ENCODE results near the gene EVC. TPM values are rescaled to one million over a fixed set of nuclear protein-coding genes. Genes with fewer than 3 reads are reported as not detected.
A peak's percentile ranks its signal among the peaks of the same experiment; 100 is the strongest.

The EVC gene
- 10 to 100 TPM; 23.0 to 54.1 (median 30.0) TPM for total RNA-seq

GRCh38 chr4:5710961-5711478 is at the start of gene EVC:
Gene EVC, plus strand, starts transcription at chr4:5711201. Its CDS starts 180 bp downstream, at chr4:5711381.
- 1% methylated on average over 27 of the region's 49 CpGs for WGBS
- H3K4me3 ChIP-seq, result peak within 1 kb of the TSS; percentile 62
- no peaks in the 10 kb centered on the region for H3K9me3 ChIP-seq
- TF ChIP-seq CTCF (IDR thresholded peaks at IDR 0.05) (no peak), POLR2A (IDR thresholded peaks at IDR 0.05) (no peak), POLR2AphosphoS5 (IDR thresholded peaks at IDR 0.05) (no peak), EP300 (IDR thresholded peaks at IDR 0.05) (no peak)
- H3K36me3 ChIP-seq, result no peaks in the 10 kb centered on the region
- no peaks in the 10 kb centered on the region for H3K27me3 ChIP-seq
- DNase-seq (ENCODE audit: low spot score in 2 of 2), result peak; percentile 86 to 89
- peaks cover 58% of the 10 kb centered on the region for H3K4me1 ChIP-seq
- peak within 1 kb of the TSS; percentile 66 for H3K27ac ChIP-seq

- no peaks in the 10 kb centered on the region for H3K4me1 ChIP-seq
- 94% methylated on average over 4 of the region's 4 CpGs for WGBS
- no peak overlapping the region for H3K27ac ChIP-seq
- no peak overlapping the region for H3K4me3 ChIP-seq
- no peak for DNase-seq (ENCODE audit: low spot score in 2 of 2)
- H3K36me3 ChIP-seq, result peaks cover 50% of the 10 kb centered on the region
- TF ChIP-seq POLR2AphosphoS5 (IDR thresholded peaks at IDR 0.05) (no peak), POLR2A (IDR thresholded peaks at IDR 0.05) (no peak), EP300 (IDR thresholded peaks at IDR 0.05) (no peak), CTCF (IDR thresholded peaks at IDR 0.05) (no peak)
- H3K27me3 ChIP-seq, result no peaks in the 10 kb centered on the region
- H3K9me3 ChIP-seq, result no peaks in the 10 kb centered on the region
Measured at GRCh38 chr4:5661237-5661636, 49.8 kb upstream of the EVC start.

GRCh38 chr4:5662555-5662954 is 48.4 kb upstream of the EVC start:
- Histone ChIP-seq H3K27ac (no peak overlapping the region), H3K9me3 (no peaks in the 10 kb centered on the region), H3K4me1 (no peaks in the 10 kb centered on the region), H3K4me3 (no peak overlapping the region), H3K36me3 (peaks cover 50% of the 10 kb centered on the region), H3K27me3 (no peaks in the 10 kb centered on the region)
- TF ChIP-seq CTCF (IDR thresholded peaks at IDR 0.05), result no peak
- WGBS, result 89% methylated on average over 1 of the region's 1 CpG
- no peak for DNase-seq (ENCODE audit: low spot score in 2 of 2)

- Histone ChIP-seq H3K27me3 (no peaks in the 10 kb centered on the region), H3K4me3 (no peak overlapping the region), H3K4me1 (no peaks in the 10 kb centered on the region), H3K27ac (no peak overlapping the region), H3K36me3 (peaks cover 50% of the 10 kb centered on the region), H3K9me3 (no peaks in the 10 kb centered on the region)
- 92% methylated on average over 12 of the region's 12 CpGs for WGBS
- no peak for DNase-seq (ENCODE audit: low spot score in 2 of 2)
- TF ChIP-seq CTCF (IDR thresholded peaks at IDR 0.05) (no peak), EP300 (IDR thresholded peaks at IDR 0.05) (no peak), POLR2AphosphoS5 (IDR thresholded peaks at IDR 0.05) (no peak), POLR2A (IDR thresholded peaks at IDR 0.05) (no peak)
Measured at GRCh38 chr4:5664778-5665177, 46.2 kb upstream of the EVC start.

- TF ChIP-seq POLR2A (IDR thresholded peaks at IDR 0.05) (no peak), POLR2AphosphoS5 (IDR thresholded peaks at IDR 0.05) (no peak), EP300 (IDR thresholded peaks at IDR 0.05) (no peak), CTCF (IDR thresholded peaks at IDR 0.05) (no peak)
- 77% methylated on average over 1 of the region's 1 CpG for WGBS
- no peaks in the 10 kb centered on the region for H3K9me3 ChIP-seq
- H3K4me1 ChIP-seq, result no peaks in the 10 kb centered on the region
- peaks cover 33% of the 10 kb centered on the region for H3K36me3 ChIP-seq
- DNase-seq (ENCODE audit: low spot score in 2 of 2), result no peak
- H3K27ac ChIP-seq, result no peak overlapping the region
- H3K27me3 ChIP-seq, result no peaks in the 10 kb centered on the region
- no peak overlapping the region for H3K4me3 ChIP-seq
Measured at GRCh38 chr4:5666741-5667140, 44.3 kb upstream of the EVC start.

All from suprapubic skin (tissue), 4 donors.